SH-SY5Y (cell line): ENCODE results near the gene CAMK2A.

Experiments
- GATA2 ChIP-seq: IDR thresholded peaks from 2 replicates; pipeline ENCODE4 v1.6.1; 2011; ENCODE audit warnings: mild to moderate bottlenecking, low read depth, low read length
- GATA3 ChIP-seq: IDR thresholded peaks from 2 replicates; pipeline ENCODE4 v1.6.1; 2011; ENCODE audit warnings: low read depth, mild to moderate bottlenecking, low read length, moderate library complexity

DNA sequence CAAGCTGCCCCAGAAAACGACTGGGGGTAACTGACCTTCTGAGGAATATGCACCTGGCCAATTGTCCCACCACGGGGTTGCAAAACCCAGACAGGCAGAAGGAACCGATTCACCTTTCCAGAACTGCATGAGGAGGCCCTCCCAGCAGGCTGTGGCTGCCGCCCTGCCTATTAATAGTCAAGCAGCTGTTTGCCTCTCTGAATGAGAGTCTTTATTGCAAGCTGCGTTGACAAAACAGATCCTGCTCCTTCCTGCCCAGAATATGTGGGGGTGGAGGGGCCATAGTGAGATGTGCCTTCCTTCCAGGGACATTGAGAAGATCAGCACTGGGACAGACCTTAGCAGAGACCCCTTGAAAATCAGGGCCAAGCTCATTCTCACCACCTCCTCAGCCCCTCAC, 49.6 kb upstream of the CAMK2A start:
- TF ChIP-seq GATA2 (no peak), GATA3 (no peak)
